Thoracic aorta (tissue), 2 donors: Measurements from ENCODE around the gene PRPS1. TPM values are rescaled to one million over a fixed set of nuclear protein-coding genes. Genes with fewer than 3 reads are reported as not detected.
"Not testable (repeated sequence)": the region's sequence is repeated elsewhere in the genome, so short reads cannot be mapped to it uniquely, and the experiment has no call there.

ENCODE experiments used
- ATAC-seq: fragments of 150-250 bp; one replicate; pipeline ENCODE4 v1.8.0; 2017; ENCODE audit warnings: low read depth; ENCODE audit not compliant: insufficient number of reproducible peaks, low FRiP score
- DNase-seq: peaks from one replicate; pipeline ENCODE4 v3.0.0-alpha.2; 2020; ENCODE audit warnings: low spot score
- H3K27ac ChIP-seq, 2 donors: fragments of 200-600 bp; sonication (generic); 1 replicate in 1 of 2; 2 replicates in 1 of 2; pipeline ENCODE4 v1.5.1; 2016; ENCODE audit warnings: mild to moderate bottlenecking in 2 of 2, moderate library complexity in 2 of 2
- H3K27me3 ChIP-seq: fragments of 200-600 bp; sonication (generic); replicated peaks from 2 replicates; pipeline ENCODE4 v1.6.0; 2016; ENCODE audit warnings: mild to moderate bottlenecking; ENCODE audit not compliant: insufficient read depth
- H3K36me3 ChIP-seq: fragments of 200-600 bp; sonication (generic); one replicate; pipeline ENCODE4 v1.5.1; 2016
- H3K4me1 ChIP-seq, 2 donors: fragments of 200-600 bp; sonication (generic); 1 replicate in 1 of 2; 2 replicates in 1 of 2; pipeline versions ENCODE4 v1.5.1 to v1.6.0; 2016; ENCODE audit warnings: low read depth in 2 of 2, mild to moderate bottlenecking in 1 of 2; ENCODE audit not compliant: control insufficient read depth in 1 of 2
- H3K4me3 ChIP-seq: fragments of 200-600 bp; sonication (generic); 2 replicates; pipeline ENCODE4 v1.5.1; 2016; ENCODE audit warnings: mild to moderate bottlenecking
- H3K9me3 ChIP-seq: fragments of 200-600 bp; sonication (generic); 2 replicates; pipeline ENCODE4 v1.5.1; 2016
- CTCF ChIP-seq: fragments of 200-600 bp; sonication (generic); IDR thresholded peaks from one replicate; pipeline ENCODE4 v1.5.1; 2019; ENCODE audit warnings: antibody characterized with exemption
- total RNA-seq, 2 donors: library from RNA; depleted of rRNA; stranded (reverse); fragments of >200 nt; gene quantifications; one replicate each; pipeline versions ENCODE4 v1.1.0 to v1.2.3, GENCODE V29; 2016

Gene PRPS1
- total RNA-seq, 2 donors from 2014 or later: 31.7 to 34.0 TPM

DNA sequence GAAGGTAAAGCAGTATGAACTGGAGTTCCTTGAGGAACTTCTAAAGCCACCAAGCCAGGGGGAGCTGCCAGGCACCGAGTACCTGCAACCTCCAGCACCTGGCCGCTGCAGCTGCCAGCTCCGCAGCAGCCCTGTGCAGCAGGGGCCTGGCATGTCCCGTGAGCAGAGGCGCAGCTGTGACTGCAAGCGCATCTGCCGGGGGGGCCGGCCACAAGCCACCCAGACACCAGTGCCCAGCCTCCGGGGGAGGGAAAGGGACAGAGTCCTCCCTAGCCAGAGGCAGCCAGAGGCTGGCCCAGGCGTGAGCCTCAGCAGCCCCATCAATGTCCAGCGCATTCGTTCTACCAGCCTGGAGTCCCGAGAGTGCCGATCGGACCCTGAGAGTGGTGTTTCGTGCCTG lies 26.6 kb upstream of the PRPS1 start:
- no peak for ATAC-seq
- Histone ChIP-seq H3K4me1 (no peaks in the 10 kb centered on the region), H3K4me3 (no peak overlapping the region), H3K27me3 (no peaks in the 10 kb centered on the region), H3K9me3 (no peaks in the 10 kb centered on the region), H3K36me3 (no peaks in the 10 kb centered on the region), H3K27ac (no peak overlapping the region)
- no peak for DNase-seq
- no peak for TF ChIP-seq CTCF

DNA sequence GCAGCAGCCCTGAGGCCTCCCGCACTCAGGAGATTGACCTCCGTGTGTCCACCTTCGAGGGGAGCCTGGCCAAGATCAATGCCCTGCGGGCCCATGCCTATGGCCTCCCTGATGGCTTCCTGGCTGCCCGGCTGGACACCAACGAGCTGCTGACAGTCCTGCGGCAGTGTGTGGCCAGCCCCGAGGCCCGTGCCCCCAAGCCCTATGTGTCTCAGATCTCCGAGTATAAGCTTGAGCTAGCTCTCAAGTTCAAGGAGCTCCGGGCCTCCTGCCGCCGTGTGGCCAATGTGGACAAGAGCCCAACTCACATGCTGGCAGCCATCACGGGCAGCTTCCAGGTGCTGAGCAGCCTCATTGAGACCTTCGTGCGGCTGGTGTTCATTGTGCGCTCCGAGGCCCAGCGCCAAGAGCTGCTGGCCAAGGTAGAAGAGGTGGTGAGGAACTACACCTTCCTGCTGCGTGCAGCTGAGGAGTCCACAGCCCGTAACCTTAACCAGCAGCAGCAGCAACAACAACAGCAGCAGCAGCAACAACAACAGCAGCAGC lies 25.5 kb upstream of the PRPS1 start:
- no peak overlapping the region for H3K4me3 ChIP-seq
- TF ChIP-seq CTCF: no peak
- DNase-seq: no peak
- H3K27me3 ChIP-seq: no peaks in the 10 kb centered on the region
- no peak overlapping the region for H3K27ac ChIP-seq
- no peaks in the 10 kb centered on the region for H3K9me3 ChIP-seq
- no peaks in the 10 kb centered on the region for H3K36me3 ChIP-seq
- H3K4me1 ChIP-seq: no peaks in the 10 kb centered on the region
- ATAC-seq: no peak

DNA sequence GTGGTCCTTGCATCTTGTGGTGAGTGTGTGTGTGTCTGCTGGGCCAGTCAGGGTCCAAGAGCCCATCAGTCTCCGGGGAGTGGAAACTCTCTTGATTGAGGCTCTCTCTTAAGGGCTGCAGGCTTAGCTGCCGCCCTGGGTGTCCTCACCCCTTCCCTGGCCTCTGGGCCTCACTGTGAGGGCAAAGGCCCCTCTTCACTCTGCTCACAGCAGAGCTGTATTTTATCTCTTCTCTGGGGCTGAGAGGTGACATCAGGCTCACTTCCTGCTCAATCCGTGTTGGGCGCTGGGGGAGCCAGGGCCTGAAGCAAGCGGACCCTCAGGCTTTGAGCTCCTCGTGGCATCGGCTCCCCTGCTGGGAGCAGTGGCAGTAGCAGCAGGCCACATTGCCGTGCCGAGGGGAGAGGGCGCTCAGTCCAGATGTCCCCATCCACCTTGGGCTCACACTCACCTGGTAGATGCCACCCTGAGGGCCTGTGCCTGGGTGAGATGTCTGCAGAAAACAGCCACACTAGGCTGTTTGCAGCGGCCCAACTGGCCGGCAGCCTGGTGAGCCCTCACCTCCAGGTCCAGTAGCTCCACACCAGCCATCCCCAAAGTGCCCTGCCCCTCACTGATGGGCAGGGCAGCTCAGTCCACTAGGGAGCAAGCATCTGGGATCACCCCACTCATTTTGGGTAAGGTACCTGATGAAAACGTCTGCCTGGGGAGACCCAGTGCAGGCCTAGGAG lies 24.7 kb upstream of the PRPS1 start:
- TF ChIP-seq CTCF: no peak
- H3K4me3 ChIP-seq: no peak overlapping the region
- H3K9me3 ChIP-seq: no peaks in the 10 kb centered on the region
- H3K27ac ChIP-seq: no peak overlapping the region
- H3K36me3 ChIP-seq: no peaks in the 10 kb centered on the region
- no peaks in the 10 kb centered on the region for H3K27me3 ChIP-seq
- no peak for DNase-seq
- ATAC-seq: no peak
- no peaks in the 10 kb centered on the region for H3K4me1 ChIP-seq

- not testable (repeated sequence) for H3K27ac ChIP-seq, H3K4me3 ChIP-seq, ATAC-seq, H3K9me3 ChIP-seq, H3K36me3 ChIP-seq, DNase-seq, H3K4me1 ChIP-seq, H3K27me3 ChIP-seq
These were observed 19.2 kb upstream of the PRPS1 start for GRCh38 chrX:107609061-107609460.

GRCh38 chrX:107610667-107611066 lies 17.6 kb upstream of the PRPS1 start:
- ATAC-seq: no peak
- H3K36me3 ChIP-seq: no peaks in the 10 kb centered on the region
- H3K4me1 ChIP-seq: no peaks in the 10 kb centered on the region
- no peaks in the 10 kb centered on the region for H3K9me3 ChIP-seq
- no peak overlapping the region for H3K27ac ChIP-seq
- no peaks in the 10 kb centered on the region for H3K27me3 ChIP-seq
- no peak for DNase-seq
- no peak overlapping the region for H3K4me3 ChIP-seq
- no peak for TF ChIP-seq CTCF
